Measurements from ENCODE around the gene TFIP11.

The TFIP11 gene

DNA sequence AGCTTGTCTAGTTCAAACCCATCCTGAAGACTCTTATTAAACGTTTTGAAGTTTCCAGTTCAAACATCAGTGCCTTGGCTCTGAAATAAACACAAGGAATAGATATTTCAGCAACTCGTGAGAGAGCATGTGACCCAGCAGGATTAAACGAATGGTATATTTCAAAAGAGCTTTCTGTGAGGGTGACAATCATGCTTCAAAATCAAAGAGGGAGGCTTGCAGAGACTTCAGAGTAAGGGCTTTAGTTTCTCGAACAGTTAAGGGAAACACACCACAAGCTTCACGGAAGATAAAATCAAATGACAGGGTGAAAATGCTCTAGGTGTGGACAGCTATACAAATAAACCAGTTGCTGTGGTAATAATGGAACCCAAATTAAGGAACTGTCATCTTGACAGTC, 30.1 kb downstream of the TFIP11 start:
- TF ChIP-seq EZH2phosphoT487 (IDR thresholded peaks at IDR 0.05; ENCODE audit: borderline replicate concordance) (no peak), CTCF (conservative IDR thresholded peaks at IDR 0.05; ENCODE audit: low read length) (no peak)
- Histone ChIP-seq H3K27me3 (ENCODE audit: insufficient read depth, low read length, poor library complexity, severe bottlenecking) (no peaks in the 10 kb centered on the region), H3K9me3 (ENCODE audit: insufficient read depth, low read depth, low read length) (no peaks in the 10 kb centered on the region), H3K36me3 (ENCODE audit: insufficient read depth, low read length) (no peaks in the 10 kb centered on the region), H3K9me2 (replicated peaks; ENCODE audit: low read depth, low read length) (no peaks in the 10 kb centered on the region), H3K4me2 (ENCODE audit: low read depth, low read length, poor library complexity, severe bottlenecking) (peak overlapping the region; percentile 82), H3K79me2 (ENCODE audit: insufficient read depth, low read length) (peaks cover 91% of the 10 kb centered on the region), H2AFZ (ENCODE audit: low read length) (no peak overlapping the region), H3K9ac (ENCODE audit: low read depth, low read length, poor library complexity, severe bottlenecking) (peak overlapping the region; percentile 96), H3K4me3 (ENCODE audit: low read length, poor library complexity, severe bottlenecking) (peak overlapping the region; percentile 97), H4K20me1 (ENCODE audit: insufficient read depth, low read length, poor library complexity, severe bottlenecking) (no peaks in the 10 kb centered on the region), H3K4me1 (ENCODE audit: insufficient read depth, low read length, poor library complexity, severe bottlenecking) (peaks cover 72% of the 10 kb centered on the region), H3F3A (ENCODE audit: low read depth) (no peaks in the 10 kb centered on the region)

DNA sequence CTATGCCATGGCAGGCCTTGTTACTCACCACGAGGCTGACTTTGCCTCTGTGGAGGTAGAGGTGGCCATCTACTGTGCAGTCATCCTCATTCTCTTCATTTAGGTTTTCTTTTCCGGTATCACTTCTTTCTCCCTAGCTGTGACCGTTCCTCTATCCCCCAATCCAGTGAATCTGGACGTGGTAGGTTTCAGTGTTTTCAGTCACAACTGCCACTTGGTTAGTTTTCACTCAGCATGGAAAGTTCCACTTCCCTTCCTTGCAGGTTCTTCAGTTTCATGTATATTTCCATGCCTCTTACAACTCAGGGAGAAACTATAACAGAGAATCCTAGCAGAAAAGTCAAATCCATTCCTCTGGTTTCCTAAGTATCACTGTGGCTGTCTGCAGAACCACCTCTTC, 30.6 kb downstream of the TFIP11 start:
- TF ChIP-seq CTCF (conservative IDR thresholded peaks at IDR 0.05; ENCODE audit: low read length) (no peak), EZH2phosphoT487 (IDR thresholded peaks at IDR 0.05; ENCODE audit: borderline replicate concordance) (no peak)
- Histone ChIP-seq H2AFZ (ENCODE audit: low read length) (no peak overlapping the region), H3K4me1 (ENCODE audit: insufficient read depth, low read length, poor library complexity, severe bottlenecking) (peaks cover 76% of the 10 kb centered on the region), H4K20me1 (ENCODE audit: insufficient read depth, low read length, poor library complexity, severe bottlenecking) (no peaks in the 10 kb centered on the region), H3K27me3 (ENCODE audit: insufficient read depth, low read length, poor library complexity, severe bottlenecking) (no peaks in the 10 kb centered on the region), H3K9me3 (ENCODE audit: insufficient read depth, low read depth, low read length) (no peaks in the 10 kb centered on the region), H3K9me2 (replicated peaks; ENCODE audit: low read depth, low read length) (no peaks in the 10 kb centered on the region), H3K4me3 (ENCODE audit: low read length, poor library complexity, severe bottlenecking) (peak overlapping the region; percentile 97), H3K79me2 (ENCODE audit: insufficient read depth, low read length) (peaks cover 95% of the 10 kb centered on the region), H3K9ac (ENCODE audit: low read depth, low read length, poor library complexity, severe bottlenecking) (peak overlapping the region; percentile 96), H3K36me3 (ENCODE audit: insufficient read depth, low read length) (no peaks in the 10 kb centered on the region), H3K4me2 (ENCODE audit: low read depth, low read length, poor library complexity, severe bottlenecking) (peak overlapping the region; percentile 82), H3F3A (ENCODE audit: low read depth) (no peaks in the 10 kb centered on the region)

- H3K9ac ChIP-seq (ENCODE audit: low read depth, low read length, poor library complexity, severe bottlenecking), result peak overlapping the region; percentile 96
These were observed 31.1 kb downstream of the TFIP11 start for GRCh38 chr22:26481112-26481693.

More at GRCh38 chr22:26481112-26481693, 31.1 kb downstream of the TFIP11 start:
- peaks cover 96% of the 10 kb centered on the region for H3K79me2 ChIP-seq (ENCODE audit: insufficient read depth, low read length)
- H3K9me2 ChIP-seq (replicated peaks; ENCODE audit: low read depth, low read length), result no peaks in the 10 kb centered on the region
- H3F3A ChIP-seq (ENCODE audit: low read depth), result no peaks in the 10 kb centered on the region
- H3K4me1 ChIP-seq (ENCODE audit: insufficient read depth, low read length, poor library complexity, severe bottlenecking), result peaks cover 77% of the 10 kb centered on the region
- no peaks in the 10 kb centered on the region for H4K20me1 ChIP-seq (ENCODE audit: insufficient read depth, low read length, poor library complexity, severe bottlenecking)
- H3K36me3 ChIP-seq (ENCODE audit: insufficient read depth, low read length), result no peaks in the 10 kb centered on the region
- TF ChIP-seq CTCF (conservative IDR thresholded peaks at IDR 0.05; ENCODE audit: low read length), result no peak
- TF ChIP-seq EZH2phosphoT487 (IDR thresholded peaks at IDR 0.05; ENCODE audit: borderline replicate concordance), result no peak
- H2AFZ ChIP-seq (ENCODE audit: low read length), result no peak overlapping the region
- H3K9me3 ChIP-seq (ENCODE audit: insufficient read depth, low read depth, low read length), result no peaks in the 10 kb centered on the region
- no peaks in the 10 kb centered on the region for H3K27me3 ChIP-seq (ENCODE audit: insufficient read depth, low read length, poor library complexity, severe bottlenecking)
- H3K4me2 ChIP-seq (ENCODE audit: low read depth, low read length, poor library complexity, severe bottlenecking), result peak overlapping the region; percentile 82
- H3K4me3 ChIP-seq (ENCODE audit: low read length, poor library complexity, severe bottlenecking), result peak overlapping the region; percentile 97

Data from Loucy (cell line).